Body of pancreas (tissue), 4 donors: ENCODE data around the gene PRDM16. TPM values are rescaled to one million over a fixed set of nuclear protein-coding genes. Genes with fewer than 3 reads are reported as not detected.

Experiments
- ATAC-seq: fragments of 150-250 bp; one replicate; pipeline ENCODE4 v1.9.1; 2016
- DNase-seq, 4 donors: peaks; one replicate each; pipeline ENCODE4 v3.0.0-alpha.2; 2019
- H3K27ac ChIP-seq, 4 donors: fragments of 200-600 bp; sonication (generic); 1 replicate in 3 of 4; 2 replicates in 1 of 4; pipeline versions ENCODE4 v1.5.1 to v1.6.1; 2016 to 2019; ENCODE audit warnings: mild to moderate bottlenecking in 1 of 4, mixed read lengths in 1 of 4, moderate library complexity in 1 of 4
- H3K27me3 ChIP-seq, 2 donors: fragments of 200-600 bp; sonication (generic); one replicate each; pipeline ENCODE4 v1.6.0; 2016; ENCODE audit warnings: mild to moderate bottlenecking in 1 of 2
- H3K36me3 ChIP-seq, 2 donors: fragments of 200-600 bp; sonication (generic); replicated peaks in 1 of 2; 2 replicates each; pipeline ENCODE4 v1.5.1; 2016; ENCODE audit warnings: low read depth in 2 of 2; ENCODE audit not compliant: insufficient read depth in 1 of 2
- H3K4me1 ChIP-seq: fragments of 200-600 bp; sonication (generic); one replicate; pipeline ENCODE4 v1.6.0; 2016
- H3K4me3 ChIP-seq, 2 donors: fragments of 200-600 bp; sonication (generic); 1 replicate in 1 of 2; 2 replicates in 1 of 2; pipeline ENCODE4 v1.5.1; 2016 to 2019
- H3K9me3 ChIP-seq, 3 donors: fragments of 200-600 bp; sonication (generic); 1 replicate in 2 of 3; 2 replicates in 1 of 3; pipeline ENCODE4 v1.5.1; 2016
- POLR2A ChIP-seq, 3 donors: fragments of 450-650 bp; IDR thresholded peaks; one replicate each; pipeline ENCODE4 v1.6.1; 2016; ENCODE audit warnings: antibody characterized with exemption in 3 of 3, mild to moderate bottlenecking in 2 of 3
- WGBS, 2 donors: methylation state at CpG; one replicate each; pipeline ENCODE4 v1.1.5; 2017; 5-methylcytosine and 5-hydroxymethylcytosine counted together
- intact Hi-C: fragments of 100-400 bp; cut with DNase I; formaldehyde crosslinking; loops from one replicate; pipeline ENCODE4 v1.15.1; 2023
- total RNA-seq, 2 donors: library from RNA; depleted of rRNA; stranded (reverse); fragments of >200 nt; gene quantifications; one replicate each; pipeline ENCODE4 v1.1.0, GENCODE V29; 2016
- TF ChIP-seq, protein P1 (sequence below), 7 experiments: fragments of 450-650 bp in 4 of 7; fragments of 200-600 bp in 3 of 7; sonication (generic) in 3 of 7; IDR thresholded peaks; one replicate each; pipeline ENCODE4 v1.5.1; 2016 to 2019; ENCODE audit warnings: antibody characterized with exemption in 7 of 7

PRDM16 gene
- total RNA-seq, 2 donors from 2014 or later = 15.2 to 16.6 TPM

DNA sequence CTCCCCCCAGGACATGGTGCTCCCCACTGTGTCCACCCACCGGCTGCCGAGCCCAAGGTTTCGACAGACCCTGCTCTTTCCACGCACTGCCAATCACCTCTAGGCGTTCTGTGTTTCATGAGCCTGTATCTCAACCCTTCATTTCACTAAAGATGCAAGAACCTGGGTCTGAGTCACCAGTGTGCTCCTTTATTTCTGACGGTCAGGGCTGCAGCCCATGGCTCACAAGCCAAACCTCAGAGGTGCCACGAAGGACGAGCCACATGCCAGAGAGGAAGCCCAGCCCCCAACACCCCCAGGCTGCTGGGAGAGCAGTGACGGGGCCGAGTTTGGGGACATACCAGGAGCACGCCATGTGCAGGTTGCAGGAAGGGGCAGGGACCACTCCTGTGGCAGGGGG, 306.2 kb downstream of the PRDM16 start:
- DNase-seq = no peak
- TF ChIP-seq POLR2A (IDR thresholded peaks at IDR 0.05) = no peak
- TF ChIP-seq, protein P1, sequence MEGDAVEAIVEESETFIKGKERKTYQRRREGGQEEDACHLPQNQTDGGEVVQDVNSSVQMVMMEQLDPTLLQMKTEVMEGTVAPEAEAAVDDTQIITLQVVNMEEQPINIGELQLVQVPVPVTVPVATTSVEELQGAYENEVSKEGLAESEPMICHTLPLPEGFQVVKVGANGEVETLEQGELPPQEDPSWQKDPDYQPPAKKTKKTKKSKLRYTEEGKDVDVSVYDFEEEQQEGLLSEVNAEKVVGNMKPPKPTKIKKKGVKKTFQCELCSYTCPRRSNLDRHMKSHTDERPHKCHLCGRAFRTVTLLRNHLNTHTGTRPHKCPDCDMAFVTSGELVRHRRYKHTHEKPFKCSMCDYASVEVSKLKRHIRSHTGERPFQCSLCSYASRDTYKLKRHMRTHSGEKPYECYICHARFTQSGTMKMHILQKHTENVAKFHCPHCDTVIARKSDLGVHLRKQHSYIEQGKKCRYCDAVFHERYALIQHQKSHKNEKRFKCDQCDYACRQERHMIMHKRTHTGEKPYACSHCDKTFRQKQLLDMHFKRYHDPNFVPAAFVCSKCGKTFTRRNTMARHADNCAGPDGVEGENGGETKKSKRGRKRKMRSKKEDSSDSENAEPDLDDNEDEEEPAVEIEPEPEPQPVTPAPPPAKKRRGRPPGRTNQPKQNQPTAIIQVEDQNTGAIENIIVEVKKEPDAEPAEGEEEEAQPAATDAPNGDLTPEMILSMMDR (IDR thresholded peaks at IDR 0.05) = no peak

DNA sequence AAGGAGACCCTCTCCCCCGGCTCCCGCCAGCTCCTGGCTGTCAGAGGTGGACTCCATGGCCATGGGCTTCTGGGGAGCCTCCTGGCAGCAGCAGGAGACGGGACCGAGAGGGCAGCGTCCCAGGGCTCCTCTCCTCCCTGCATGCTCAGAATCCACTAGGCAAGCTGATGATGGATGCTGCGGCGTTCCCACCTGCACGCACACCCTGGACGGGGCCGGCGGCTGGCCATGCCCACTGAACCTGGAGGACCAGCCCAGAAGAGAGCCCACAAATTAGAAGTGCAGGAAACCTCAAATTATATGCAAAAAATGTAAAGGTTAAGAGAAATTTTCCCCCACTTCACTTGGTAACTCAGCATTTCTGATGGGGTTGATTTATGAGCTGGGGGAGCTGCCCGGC, 308.2 kb downstream of the PRDM16 start:
- WGBS, 2 donors = 93 to 95% methylated on average over 5 to 12 of the region's 12 CpGs
- Histone ChIP-seq H3K4me1 (no peaks in the 10 kb centered on the region), H3K36me3 (no peaks in the 10 kb centered on the region), H3K9me3 (no peaks in the 10 kb centered on the region), H3K27me3 (no peaks in the 10 kb centered on the region), H3K27ac (no peak overlapping the region), H3K4me3 (no peak overlapping the region)
- no peak for DNase-seq
- TF ChIP-seq POLR2A (IDR thresholded peaks at IDR 0.05) = no peak
- TF ChIP-seq, protein P1 (IDR thresholded peaks at IDR 0.05) = no peak
- no peak for ATAC-seq
- intact Hi-C loops = no loop called here

More for the DNA sequence above, 306.2 kb downstream of the PRDM16 start:
- 72 to 74% methylated on average over 11 of the region's 11 CpGs for WGBS, 2 donors
- intact Hi-C loops = no loop called here
- Histone ChIP-seq H3K27ac (no peak overlapping the region), H3K9me3 (no peaks in the 10 kb centered on the region), H3K27me3 (no peaks in the 10 kb centered on the region), H3K36me3 (no peaks in the 10 kb centered on the region), H3K4me1 (no peaks in the 10 kb centered on the region), H3K4me3 (no peak overlapping the region)
- ATAC-seq = no peak

- Histone ChIP-seq H3K36me3 (no peaks in the 10 kb centered on the region), H3K4me1 (no peaks in the 10 kb centered on the region), H3K9me3 (no peaks in the 10 kb centered on the region), H3K4me3 (no peak overlapping the region), H3K27me3 (no peaks in the 10 kb centered on the region), H3K27ac (no peak overlapping the region)
- DNase-seq (peak in 2 of 4 donors; percentile 30 to 43), ATAC-seq (no peak)
- WGBS, 2 donors = 76 to 83% methylated on average over 14 to 17 of the region's 24 CpGs
- intact Hi-C loops = no loop called here
- TF ChIP-seq, protein P1 (IDR thresholded peaks at IDR 0.05) = no peak
- no peak for TF ChIP-seq POLR2A (IDR thresholded peaks at IDR 0.05)
These were observed 308.7 kb downstream of the PRDM16 start for GRCh38 chr1:3377604-3378279.

DNA sequence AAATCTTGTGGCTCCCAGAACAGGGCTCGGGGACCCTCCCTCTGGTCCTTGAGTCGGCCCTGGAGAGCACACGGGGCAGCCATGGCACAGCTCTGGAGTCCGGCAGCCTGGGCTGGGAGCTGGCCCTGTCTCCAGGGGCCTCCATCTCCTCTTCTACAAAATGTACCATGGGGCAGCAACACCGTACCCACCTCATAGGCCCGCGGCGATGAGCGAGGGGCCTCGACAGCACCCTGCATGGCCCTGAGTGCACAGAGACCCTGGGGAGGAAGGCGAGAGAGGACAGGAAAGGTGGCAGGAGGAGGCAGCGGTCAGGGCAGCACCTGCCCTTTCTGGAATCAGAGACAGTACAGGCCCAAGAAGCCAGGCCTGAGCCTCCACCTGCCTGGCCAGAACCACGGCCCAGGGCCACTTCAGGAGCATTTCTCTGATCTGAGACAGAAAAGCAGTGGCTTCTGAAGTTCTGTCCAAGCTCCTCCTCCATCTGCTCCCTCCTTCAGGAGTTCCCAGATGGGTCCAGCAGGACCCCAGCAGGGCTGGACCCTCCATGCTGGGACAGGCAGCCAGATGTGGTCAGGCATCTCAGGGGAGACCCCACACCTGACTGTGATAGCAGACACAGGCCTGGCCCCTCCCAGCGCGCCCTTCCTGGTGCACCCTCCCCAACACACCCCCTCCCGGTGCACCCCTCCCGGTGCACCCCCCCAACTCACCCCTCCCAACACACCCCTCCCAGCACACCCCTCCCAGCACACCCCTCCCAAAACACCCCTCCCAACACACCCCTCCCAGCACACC, 309.6 kb downstream of the PRDM16 start:
- DNase-seq (no peak), ATAC-seq (no peak)
- Histone ChIP-seq H3K36me3 (no peaks in the 10 kb centered on the region), H3K4me3 (no peak overlapping the region), H3K27me3 (no peaks in the 10 kb centered on the region), H3K27ac (no peak overlapping the region), H3K4me1 (no peaks in the 10 kb centered on the region), H3K9me3 (no peaks in the 10 kb centered on the region)
- TF ChIP-seq, protein P1 (IDR thresholded peaks at IDR 0.05) = no peak
- no peak for TF ChIP-seq POLR2A (IDR thresholded peaks at IDR 0.05)
- intact Hi-C loops = no loop called here
- WGBS, 2 donors = 90 to 91% methylated on average over 13 to 17 of the region's 17 CpGs
